ENCODE results near the gene CPAMD8. TPM values are rescaled to one million over a fixed set of nuclear protein-coding genes. Genes with fewer than 3 reads are reported as not detected.

CPAMD8 gene
- total RNA-seq, 4 donors from 2014 or later: 0.72 to 8.2 (median 4.0) TPM

- DNase-seq: no peak
- Histone ChIP-seq H3K4me3 (no peak overlapping the region), H3K27me3 (peaks cover 0 to 38% (median 0%) of the 10 kb centered on the region in 4 donors), H3K4me1 (peaks cover 7 to 47% (median 20%) of the 10 kb centered on the region in 3 donors), H3K36me3 (no peaks in the 10 kb centered on the region), H3K9me3 (no peaks in the 10 kb centered on the region), H3K27ac (no peak overlapping the region)
- intact Hi-C loops (cut with DNase I): no loop called here
- no peak for TF ChIP-seq POLR2A (IDR thresholded peaks at IDR 0.05)
- TF ChIP-seq CTCF (IDR thresholded peaks at IDR 0.05): no peak
- 89 to 91% methylated on average over 8 to 9 of the region's 12 CpGs for WGBS, 2 donors
These were observed 134.8 kb downstream of the CPAMD8 start for GRCh38 chr19:16891696-16892382.

GRCh38 chr19:16890461-16891184, 136.0 kb downstream of the CPAMD8 start:
- intact Hi-C loops (cut with DNase I): no loop called here
- Histone ChIP-seq H3K9me3 (no peaks in the 10 kb centered on the region), H3K27me3 (peaks cover 0 to 32% (median 0%) of the 10 kb centered on the region in 4 donors), H3K36me3 (no peaks in the 10 kb centered on the region), H3K4me3 (no peak overlapping the region), H3K4me1 (peaks cover 0 to 36% (median 17%) of the 10 kb centered on the region in 3 donors), H3K27ac (peak overlapping the region in 1 of 4 donors; percentile 72)
- no peak for DNase-seq
- 81 to 88% methylated on average over 8 to 11 of the region's 24 CpGs for WGBS, 2 donors
- TF ChIP-seq POLR2A (IDR thresholded peaks at IDR 0.05) (no peak), CTCF (IDR thresholded peaks at IDR 0.05) (no peak)

GRCh38 chr19:16889883-16890460, 136.6 kb downstream of the CPAMD8 start:
- H3K36me3 ChIP-seq: no peaks in the 10 kb centered on the region
- TF ChIP-seq POLR2A (IDR thresholded peaks at IDR 0.05): no peak
- TF ChIP-seq CTCF (IDR thresholded peaks at IDR 0.05): no peak
- peak overlapping the region in 2 of 4 donors; percentile 60 to 72 for H3K27ac ChIP-seq
- H3K4me1 ChIP-seq: peaks cover 0 to 34% (median 17%) of the 10 kb centered on the region in 3 donors
- peaks cover 0 to 31% (median 0%) of the 10 kb centered on the region in 4 donors for H3K27me3 ChIP-seq
- peak overlapping the region in 1 of 4 donors; percentile 55 for H3K4me3 ChIP-seq
- 88 to 97% methylated on average over 6 to 22 of the region's 48 CpGs for WGBS, 2 donors
- no peak for DNase-seq
- intact Hi-C loops (cut with DNase I): no loop called here
- no peaks in the 10 kb centered on the region for H3K9me3 ChIP-seq

- H3K9me3 ChIP-seq: no peaks in the 10 kb centered on the region
- H3K4me1 ChIP-seq: peaks cover 0 to 33% (median 17%) of the 10 kb centered on the region in 3 donors
- WGBS, 2 donors: 60 to 85% methylated on average over 5 to 7 of the region's 22 CpGs
- peak overlapping the region in 3 of 4 donors; percentile 60 to 72 (median 62) for H3K27ac ChIP-seq
- no peaks in the 10 kb centered on the region for H3K36me3 ChIP-seq
- intact Hi-C loops (cut with DNase I): no loop called here
- peaks cover 0 to 31% (median 0%) of the 10 kb centered on the region in 4 donors for H3K27me3 ChIP-seq
- H3K4me3 ChIP-seq: peak overlapping the region; percentile 5 to 55 (median 26)
- no peak for TF ChIP-seq CTCF (IDR thresholded peaks at IDR 0.05)
- no peak for DNase-seq
These were observed 137.2 kb downstream of the CPAMD8 start for GRCh38 chr19:16889366-16889882.
